HFFc6 (cell line): Measurements from ENCODE around the gene SPATS2L. TPM values are rescaled to one million over a fixed set of nuclear protein-coding genes. Genes with fewer than 3 reads are reported as not detected.

Source experiments
- DNase-seq: peaks from one replicate; pipeline ENCODE4 v3.0.0-alpha.2; 2018
- H3K27ac Mint-ChIP-seq: 2 replicates; pipeline ENCODE4 v1.8.0; 2020; ENCODE audit warnings: mild to moderate bottlenecking, mixed read lengths
- H3K27me3 Mint-ChIP-seq: 2 replicates; pipeline ENCODE4 v1.8.0; 2021; ENCODE audit warnings: mild to moderate bottlenecking, moderate library complexity, mixed read lengths; ENCODE audit not compliant: insufficient read depth
- H3K36me3 Mint-ChIP-seq: 2 replicates; pipeline ENCODE4 v1.8.0; 2021; ENCODE audit warnings: low read depth, mixed read lengths
- H3K4me1 Mint-ChIP-seq: 2 replicates; pipeline ENCODE4 v1.8.0; 2020; ENCODE audit warnings: low read depth, mixed read lengths
- H3K4me3 Mint-ChIP-seq: 2 replicates; pipeline ENCODE4 v1.8.0; 2020; ENCODE audit warnings: mild to moderate bottlenecking, moderate library complexity, mixed read lengths
- H3K9me3 Mint-ChIP-seq: 2 replicates; pipeline ENCODE4 v1.8.0; 2020; ENCODE audit warnings: mild to moderate bottlenecking, mixed read lengths
- CTCF ChIP-seq: fragments of 200-600 bp; sonication (generic); IDR thresholded peaks from 2 replicates; pipeline ENCODE4 v1.5.0; 2021; ENCODE audit warnings: antibody characterized with exemption, mild to moderate bottlenecking
- total RNA-seq, 6 experiments: library from RNA; stranded (reverse); fragmentation: NEBNext Ultra II Directional; extraction: Animal tissue kit (Norgen Biotek cat#: 25700); gene quantifications; 2 replicates in 1 of 6; 3 replicates in 5 of 6; pipeline ENCODE4 v1.2.3, GENCODE V29; 2021

SPATS2L gene
- total RNA-seq, 6 experiments from 2014 or later, result 146 to 205 (median 198) TPM

DNA sequence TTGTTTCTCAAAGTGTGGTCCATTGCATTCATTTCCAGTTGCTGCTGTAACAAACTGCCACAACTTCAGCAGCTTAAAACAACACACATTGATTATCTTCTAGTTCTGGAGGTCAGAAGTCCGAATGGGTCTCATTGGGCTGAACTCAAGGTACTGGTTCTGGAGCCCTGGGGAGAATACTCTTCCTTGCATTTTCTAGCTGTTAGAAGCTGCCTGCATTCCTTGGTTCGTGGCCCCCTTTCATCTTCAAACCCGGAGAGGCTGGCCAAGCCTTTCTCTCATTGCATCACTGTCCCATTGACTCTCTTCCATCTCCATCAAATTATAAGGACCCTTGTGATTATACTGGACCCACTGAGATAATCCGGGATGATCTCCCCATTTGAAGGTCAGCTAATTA is 98.1 kb downstream of the SPATS2L start:
- Mint-ChIP-seq H3K36me3 (peaks cover 52% of the 10 kb centered on the region), H3K4me3 (peak overlapping the region; percentile 84), H3K27me3 (peaks cover 3% of the 10 kb centered on the region; the same call in 1 of the 2 replicates), H3K9me3 (no peaks in the 10 kb centered on the region), H3K27ac (peak overlapping the region; percentile 97), H3K4me1 (peaks cover 94% of the 10 kb centered on the region)
- TF ChIP-seq CTCF, result no peak
- DNase-seq, result no peak

DNA sequence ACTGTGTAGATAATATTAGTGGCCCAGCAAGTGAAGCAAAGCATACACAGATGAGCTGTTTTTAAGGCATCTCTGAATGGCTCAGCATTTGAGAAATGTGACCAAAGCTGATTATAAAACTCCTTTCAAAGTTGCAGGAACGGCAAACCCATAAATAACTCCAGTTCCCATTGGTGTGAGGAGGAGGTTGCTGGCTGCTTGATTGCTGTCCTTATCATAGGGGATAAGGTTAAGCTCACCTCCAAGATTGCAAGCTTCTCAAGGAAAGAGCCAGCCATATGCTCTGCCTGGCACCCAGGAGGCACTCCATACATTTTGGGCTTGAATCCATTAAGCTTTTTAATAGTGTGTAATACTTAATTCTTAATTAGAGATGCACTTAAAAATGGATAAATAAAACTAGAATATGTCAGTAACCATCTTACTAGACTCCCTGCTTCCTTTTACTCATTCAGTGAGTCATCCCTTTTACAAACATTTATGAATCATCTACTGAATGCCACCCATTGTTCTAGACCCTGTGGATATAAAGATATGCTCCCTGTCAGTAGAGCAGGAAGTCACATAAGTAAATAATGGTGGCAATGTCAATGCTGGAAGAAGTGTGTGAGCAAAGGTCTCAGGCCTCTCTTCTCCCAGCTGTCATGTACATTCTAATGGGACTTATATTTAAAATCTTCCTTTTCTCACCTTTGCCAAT is 99.3 kb downstream of the SPATS2L start:
- peaks cover 3% of the 10 kb centered on the region; the same call in 1 of the 2 replicates for H3K27me3 Mint-ChIP-seq
- peak overlapping the region; percentile 97 for H3K27ac Mint-ChIP-seq
- H3K36me3 Mint-ChIP-seq, result peaks cover 51% of the 10 kb centered on the region
- peak overlapping the region; percentile 84 for H3K4me3 Mint-ChIP-seq
- peaks cover 96% of the 10 kb centered on the region for H3K4me1 Mint-ChIP-seq
- TF ChIP-seq CTCF, result no peak
- H3K9me3 Mint-ChIP-seq, result no peaks in the 10 kb centered on the region
- peak; percentile 93 for DNase-seq

GRCh38 chr2:200406379-200406778 is 99.9 kb downstream of the SPATS2L start:
- Mint-ChIP-seq H3K4me3 (peak overlapping the region; percentile 84), H3K27ac (peak overlapping the region; percentile 97), H3K4me1 (peaks cover 99% of the 10 kb centered on the region), H3K36me3 (peaks cover 47% of the 10 kb centered on the region), H3K27me3 (peaks cover 3% of the 10 kb centered on the region; the same call in 1 of the 2 replicates), H3K9me3 (no peaks in the 10 kb centered on the region)
- no peak for TF ChIP-seq CTCF
- no peak for DNase-seq

GRCh38 chr2:200408428-200409316 is 102.2 kb downstream of the SPATS2L start:
- no peak for TF ChIP-seq CTCF
- H3K27me3 Mint-ChIP-seq, result peaks cover 3% of the 10 kb centered on the region; the same call in 1 of the 2 replicates
- peak; percentile 76 for DNase-seq
- H3K9me3 Mint-ChIP-seq, result no peaks in the 10 kb centered on the region
- peak overlapping the region; percentile 97 for H3K27ac Mint-ChIP-seq
- peak overlapping the region; percentile 85 for H3K4me3 Mint-ChIP-seq
- peaks cover 86% of the 10 kb centered on the region for H3K4me1 Mint-ChIP-seq
- H3K36me3 Mint-ChIP-seq, result peaks cover 37% of the 10 kb centered on the region

GRCh38 chr2:200411831-200412230 is 105.3 kb downstream of the SPATS2L start:
- Mint-ChIP-seq H3K27me3 (no peaks in the 10 kb centered on the region), H3K4me1 (peaks cover 54% of the 10 kb centered on the region)

More at GRCh38 chr2:200411831-200412230, 105.3 kb downstream of the SPATS2L start:
- no peak overlapping the region for H3K4me3 Mint-ChIP-seq
- peaks cover 33% of the 10 kb centered on the region for H3K36me3 Mint-ChIP-seq
- no peak for TF ChIP-seq CTCF
- H3K9me3 Mint-ChIP-seq, result no peaks in the 10 kb centered on the region
- DNase-seq, result no peak
- H3K27ac Mint-ChIP-seq, result no peak overlapping the region
